GM21737 (cell line): ENCODE data around the gene PSD2.

Source experiments
- ATAC-seq: cut with Tn5 transposase; IDR thresholded peaks from one replicate; pipeline ENCODE4 v1.9.1; 2021; ENCODE audit warnings: mild to moderate bottlenecking, moderate library complexity; ENCODE audit not compliant: unreplicated experiment

PSD2 gene

GRCh38 chr5:139763280-139763929, 32.2 kb upstream of the PSD2 start:
- ATAC-seq: no peak

GRCh38 chr5:139763930-139764791, 31.4 kb upstream of the PSD2 start:
- ATAC-seq: no peak

GRCh38 chr5:139764886-139765408, 30.7 kb upstream of the PSD2 start:
- no peak for ATAC-seq

- ATAC-seq: peak; percentile 77
Measured at GRCh38 chr5:139765409-139766217, 30.0 kb upstream of the PSD2 start.

DNA sequence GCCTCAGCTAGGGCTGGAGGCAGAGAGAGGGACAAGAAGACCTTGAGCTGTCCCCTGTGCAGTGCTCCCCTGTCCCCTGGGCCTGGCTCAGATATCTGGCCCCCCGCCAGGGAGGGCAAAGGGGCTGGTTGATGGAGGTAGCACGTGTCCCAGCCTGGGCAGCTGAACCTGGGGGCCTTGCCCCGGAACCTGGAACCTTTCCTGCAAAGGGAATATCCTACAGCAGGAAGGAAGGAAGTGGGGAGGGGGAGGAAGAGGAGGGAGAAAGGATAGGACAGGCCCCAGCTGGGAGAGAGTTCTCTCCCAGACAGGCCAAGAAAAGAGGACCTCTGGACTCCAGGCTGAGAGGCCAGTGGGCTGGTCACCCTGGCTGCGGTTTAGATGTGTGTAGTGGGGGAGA, 27.6 kb upstream of the PSD2 start:
- ATAC-seq: no peak

DNA sequence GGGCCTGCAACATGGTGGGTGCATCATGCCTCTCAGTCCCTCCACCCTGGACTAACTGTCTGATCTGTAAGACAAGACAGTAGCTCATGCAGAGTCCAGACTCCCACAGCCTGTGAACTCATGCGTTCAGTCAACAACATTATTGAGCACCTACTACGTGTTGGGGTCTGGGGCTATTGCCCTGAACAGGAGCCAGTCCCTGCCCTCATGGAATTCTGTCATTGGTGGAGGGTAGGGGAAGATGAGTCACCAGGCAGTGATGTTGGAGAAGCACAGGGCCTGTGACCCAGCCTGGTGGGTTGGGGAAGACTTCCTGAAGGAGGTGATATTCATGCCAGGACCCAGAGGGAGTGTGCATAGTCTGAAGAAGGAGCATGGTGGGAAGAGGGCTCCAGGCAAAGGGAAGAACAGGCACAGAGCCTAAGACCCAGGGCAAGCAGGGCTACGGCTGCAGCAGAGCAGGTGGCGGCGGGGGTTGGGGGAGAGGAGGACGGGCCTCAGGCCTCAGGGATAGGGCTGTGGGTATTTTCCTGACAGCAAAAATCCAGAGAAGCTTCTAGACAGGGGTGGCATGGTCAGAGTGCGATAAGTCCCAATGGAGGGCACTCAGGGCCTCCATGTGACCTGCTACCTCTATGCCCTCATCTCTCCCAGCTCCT, 26.7 kb upstream of the PSD2 start:
- ATAC-seq: no peak

GRCh38 chr5:139769477-139769876, 26.1 kb upstream of the PSD2 start:
- ATAC-seq: no peak

DNA sequence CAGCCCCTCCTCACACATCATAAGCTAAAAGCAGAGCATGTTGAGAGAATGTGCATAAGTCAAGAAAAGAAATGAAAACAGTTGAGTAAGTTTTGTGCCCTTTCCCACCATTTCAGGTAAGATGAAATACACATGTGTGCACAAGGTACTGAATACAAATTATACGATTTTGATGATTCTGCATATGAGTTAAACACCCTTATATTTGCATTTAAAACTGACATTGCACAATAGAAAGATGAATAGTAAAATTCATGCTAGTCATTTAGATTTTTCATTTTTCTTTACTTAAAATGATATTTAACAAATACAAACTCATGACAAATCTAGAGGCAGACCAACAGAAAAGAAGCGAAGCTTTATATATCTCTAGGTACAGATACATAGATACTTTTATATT, 24.9 kb upstream of the PSD2 start:
- no peak for ATAC-seq

DNA sequence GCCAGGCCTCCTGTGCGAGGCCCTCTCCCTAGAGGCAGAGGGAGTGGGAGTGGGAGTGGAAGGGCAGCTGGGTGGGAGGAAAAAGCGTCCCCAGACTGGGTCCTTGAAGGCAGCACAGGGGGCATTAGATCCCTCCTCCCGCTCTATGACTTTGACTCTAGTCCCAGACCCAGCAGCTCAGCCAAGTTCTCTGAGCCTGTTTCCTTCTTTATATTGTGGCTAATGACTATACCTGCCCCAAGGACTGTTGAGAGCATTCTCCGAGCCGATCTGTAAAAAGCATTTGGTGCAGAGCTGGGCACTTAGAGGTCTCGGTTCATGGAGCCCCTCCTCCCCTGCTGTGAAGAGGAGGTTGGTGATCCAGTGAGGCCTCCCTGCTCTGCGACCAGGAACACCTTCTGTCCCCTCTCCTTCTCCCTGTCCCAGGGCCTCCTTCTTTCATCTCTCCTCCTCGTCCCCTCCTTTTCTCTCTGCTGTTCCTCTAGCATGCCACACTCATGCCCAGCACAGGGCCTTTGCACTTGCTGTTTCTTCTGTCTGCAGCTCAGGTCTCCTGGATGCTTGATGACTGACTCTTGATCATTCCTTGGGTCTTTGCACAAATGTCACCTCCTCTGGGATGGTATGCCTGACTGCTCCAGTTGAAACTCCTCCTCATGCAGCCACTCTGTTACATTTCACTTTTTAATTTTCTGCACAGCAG, 23.4 kb upstream of the PSD2 start:
- ATAC-seq: no peak

DNA sequence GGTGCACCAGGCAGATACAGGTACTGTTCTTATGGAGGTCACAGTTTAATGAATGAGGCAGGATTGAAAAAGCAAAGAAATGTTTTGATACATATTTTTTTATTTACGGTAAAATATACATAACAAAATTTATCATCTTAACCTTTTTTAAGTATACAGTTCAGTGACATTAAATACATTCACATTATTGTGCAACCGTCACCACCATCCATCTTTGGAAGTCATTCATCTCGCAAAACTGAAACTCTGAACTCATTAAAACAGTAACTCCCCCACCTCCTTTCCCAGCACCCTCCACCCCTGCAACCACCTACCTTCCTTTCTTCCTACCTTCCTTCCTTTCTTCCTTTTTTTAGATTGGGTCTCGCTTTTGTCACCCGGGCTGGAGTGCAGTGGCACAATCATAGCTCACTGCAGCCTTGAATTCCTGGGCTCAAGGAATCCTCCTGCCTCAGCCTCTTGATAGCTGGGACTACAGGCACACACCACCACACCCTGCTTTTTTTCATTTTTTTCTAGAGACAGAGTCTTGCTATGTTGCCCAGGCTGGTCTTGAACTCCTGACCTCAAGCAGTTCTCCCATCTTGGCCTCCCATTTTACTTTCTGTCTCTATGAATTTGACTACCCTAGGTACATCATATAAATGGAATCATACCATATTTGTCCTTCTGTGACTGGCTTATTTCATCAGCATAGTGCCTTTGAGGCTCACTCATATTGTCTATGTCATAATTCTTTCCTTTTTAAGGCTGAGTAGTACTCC, 22.5 kb upstream of the PSD2 start:
- ATAC-seq: no peak

- peak; percentile 80 for ATAC-seq
Measured at GRCh38 chr5:139774980-139775661, 20.5 kb upstream of the PSD2 start.

DNA sequence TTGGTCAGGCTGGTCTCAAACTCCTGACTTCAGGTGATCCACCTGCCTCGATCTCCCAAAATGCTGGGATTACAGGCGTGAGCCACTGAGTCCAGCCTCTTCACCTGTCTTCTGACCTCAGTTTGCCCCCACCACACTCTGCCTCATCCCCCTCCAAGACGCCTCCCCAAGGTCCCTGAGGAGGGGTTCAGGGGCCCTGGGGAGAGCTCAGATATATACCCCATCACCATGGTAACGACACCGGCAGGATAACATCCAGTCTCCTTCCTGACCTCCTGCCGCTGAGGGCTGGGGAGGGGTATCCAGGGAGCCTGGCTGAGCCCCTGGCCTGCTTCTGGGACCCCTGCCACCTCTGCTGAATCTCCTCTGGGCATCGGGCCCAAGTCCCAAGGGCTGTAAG, 19.7 kb upstream of the PSD2 start:
- no peak for ATAC-seq

DNA sequence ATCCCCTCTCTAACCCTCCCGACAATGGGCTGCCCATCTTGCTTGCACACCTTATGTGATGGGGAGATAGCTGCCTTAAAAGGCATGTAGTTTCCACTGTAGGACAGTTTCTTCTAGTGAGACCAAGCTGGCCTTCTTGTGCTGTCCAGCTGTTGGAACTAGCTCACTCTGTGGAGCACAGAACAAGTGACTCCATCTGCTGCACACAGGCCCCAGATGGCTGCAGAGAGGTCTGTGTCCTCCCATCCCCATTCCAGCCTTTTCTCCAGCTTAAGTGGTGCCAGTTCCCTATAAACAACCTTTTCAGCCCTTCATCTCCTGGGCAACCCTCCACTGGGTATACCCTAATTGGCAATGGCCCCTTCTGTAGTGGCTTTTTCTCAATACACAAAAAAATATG, 18.7 kb upstream of the PSD2 start:
- no peak for ATAC-seq

DNA sequence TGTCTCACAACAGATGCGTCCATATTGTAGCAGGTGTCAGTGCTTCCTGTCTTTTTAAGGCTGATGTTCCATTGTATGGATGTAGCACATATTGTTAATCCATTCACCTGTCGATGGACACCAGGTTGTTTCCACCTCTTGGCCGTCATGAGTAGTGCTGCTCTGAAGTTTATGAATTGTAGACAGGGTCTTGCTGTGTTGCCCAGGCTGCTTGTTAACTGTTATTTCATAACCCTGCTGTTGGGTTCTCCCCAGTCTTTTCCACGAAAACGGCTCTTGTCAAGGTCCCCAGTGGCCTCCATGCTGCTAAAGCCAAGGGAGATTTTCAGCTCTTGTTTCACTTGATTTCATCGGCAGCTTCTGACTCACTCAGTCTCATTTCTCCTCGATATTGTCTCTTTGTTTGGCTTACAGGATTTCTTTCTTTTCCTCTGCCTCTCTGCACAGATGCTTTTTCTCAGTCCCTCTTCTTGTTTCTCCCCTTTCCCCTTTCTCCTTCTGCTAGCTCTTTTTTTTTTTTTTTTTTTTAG, 12.1 kb upstream of the PSD2 start:
- no peak for ATAC-seq

- ATAC-seq: no peak
Measured at GRCh38 chr5:139784488-139784887, 11.1 kb upstream of the PSD2 start.

DNA sequence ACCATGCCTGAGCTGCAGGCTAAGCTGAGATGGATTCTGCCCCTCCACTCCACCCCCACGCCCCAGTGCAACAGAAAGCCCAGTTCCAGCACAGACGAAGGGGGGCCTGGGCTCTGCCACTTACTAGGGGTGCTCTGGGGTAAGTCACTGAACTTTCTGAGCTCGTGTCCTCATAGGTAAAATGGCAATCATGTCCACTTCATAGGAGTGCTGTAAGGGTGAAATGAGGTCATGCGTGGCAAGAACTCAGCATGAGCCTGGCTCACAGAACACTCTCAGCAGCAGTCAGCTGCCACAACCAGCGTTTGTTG, 8.4 kb upstream of the PSD2 start:
- no peak for ATAC-seq

DNA sequence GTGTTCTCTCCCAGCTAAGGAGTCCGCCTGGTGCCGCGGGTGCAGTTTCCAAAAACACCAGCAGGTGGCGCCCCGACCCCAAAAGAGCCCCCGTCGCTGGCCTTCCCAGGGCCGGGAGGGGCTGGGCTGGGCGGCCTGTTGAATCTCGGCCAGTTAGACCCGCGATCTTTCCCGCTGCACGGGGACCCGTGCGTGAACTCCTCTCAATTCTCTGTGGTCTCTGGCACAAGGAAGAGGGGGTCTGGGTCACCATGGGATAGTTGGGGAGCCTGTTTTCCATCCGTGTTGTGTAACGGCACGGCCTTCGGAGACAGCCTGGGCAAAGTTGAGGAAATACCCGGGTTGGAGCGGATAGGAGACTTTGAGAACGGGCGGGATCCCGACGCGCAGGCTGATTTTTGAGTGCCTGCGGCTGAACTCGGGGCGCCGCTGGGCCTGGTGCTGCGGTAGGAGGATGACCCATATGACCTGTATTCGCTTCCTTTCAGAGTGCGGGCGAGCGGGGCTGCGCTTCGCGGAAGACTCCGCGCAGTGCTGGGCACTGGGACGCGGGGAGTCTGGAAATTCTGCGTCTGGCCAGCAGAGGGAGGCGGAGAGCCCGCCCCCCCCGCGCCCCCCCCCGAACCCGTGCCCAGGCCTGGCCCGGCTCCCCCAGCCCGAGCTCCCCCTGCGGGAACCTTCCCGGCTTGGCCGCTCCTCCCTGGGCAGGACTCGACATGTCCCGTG, 7.9 kb upstream of the PSD2 start:
- no peak for ATAC-seq

GRCh38 chr5:139788294-139788910, 7.2 kb upstream of the PSD2 start:
- no peak for ATAC-seq
